HG02759 (cell line): ENCODE data around the gene TNPO2.
"Not testable (repeated sequence)": the region's sequence is repeated elsewhere in the genome, so short reads cannot be mapped to it uniquely, and the experiment has no call there.

Experiments
- ATAC-seq: cut with Tn5 transposase; IDR thresholded peaks from one replicate; pipeline ENCODE4 v1.9.1; 2021; ENCODE audit warnings: mild to moderate bottlenecking, moderate library complexity; ENCODE audit not compliant: unreplicated experiment

The TNPO2 gene

DNA sequence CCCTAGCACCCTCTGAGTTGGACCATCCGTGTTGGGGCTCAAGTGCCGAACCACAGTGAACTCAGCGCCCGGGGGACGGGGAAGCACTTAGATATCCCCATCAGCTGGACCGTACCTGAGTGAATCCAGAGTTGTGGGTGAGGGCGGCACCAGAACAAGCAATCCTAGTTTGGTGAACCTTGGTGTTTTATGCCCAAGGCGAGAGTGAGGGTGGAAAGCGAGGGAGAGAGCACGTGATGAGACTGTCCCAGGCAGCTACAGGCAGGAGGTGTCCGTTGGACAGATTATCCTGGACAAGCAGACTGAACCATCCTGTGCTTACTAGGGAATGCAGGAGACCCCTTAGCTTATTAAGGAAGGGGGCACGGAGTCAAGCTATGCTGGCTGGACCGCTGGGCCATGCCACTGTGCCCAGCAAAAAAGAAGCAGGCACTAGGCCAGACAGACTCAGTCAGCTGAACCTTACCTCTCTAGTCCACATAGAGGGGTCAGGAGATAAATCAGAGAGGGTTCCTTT is 14.2 kb upstream of the TNPO2 start:
- no peak for ATAC-seq

DNA sequence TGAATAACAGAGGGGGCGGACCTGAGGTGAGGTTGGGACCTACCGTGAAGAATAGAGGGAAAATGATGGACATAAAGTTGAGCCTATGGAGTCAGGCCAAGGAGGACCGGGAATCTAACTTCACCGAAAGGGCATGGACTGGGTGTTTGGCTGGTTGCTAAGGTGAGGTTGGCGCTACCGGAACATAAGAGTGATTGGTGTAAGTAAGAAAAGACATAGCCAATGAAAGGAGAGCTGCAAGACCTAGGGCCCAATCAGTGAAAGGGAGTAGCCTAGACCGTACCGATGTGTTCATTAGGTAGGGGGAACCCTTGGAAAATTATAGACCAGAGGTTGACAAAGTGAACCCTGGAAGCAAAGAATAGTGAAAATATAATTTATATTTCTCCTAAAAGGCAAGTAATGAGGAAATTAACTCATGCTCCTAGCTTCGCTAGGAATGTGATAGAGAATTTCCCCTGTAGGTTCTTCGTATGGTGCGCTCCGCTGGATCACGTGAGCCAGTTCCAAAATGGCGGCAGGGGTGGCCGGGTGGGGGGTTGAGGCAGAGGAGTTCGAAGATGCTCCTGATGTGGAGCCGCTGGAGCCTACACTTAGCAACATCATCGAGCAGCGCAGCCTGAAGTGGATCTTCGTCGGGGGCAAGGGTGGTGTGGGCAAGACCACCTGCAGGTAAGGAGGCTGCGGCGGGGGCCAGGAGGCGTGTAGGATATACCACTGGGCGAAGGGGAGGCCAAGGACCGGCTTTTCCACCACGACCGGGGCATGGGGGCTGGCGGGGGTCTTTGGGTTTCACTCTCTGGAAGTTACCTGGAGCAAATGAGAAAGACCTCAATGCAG is 13.5 kb upstream of the TNPO2 start, which contains the start of gene GET3:
Gene GET3, plus strand, starts transcription at position 503 of the 840 bp plus-strand sequence. Its CDS starts 9 bp downstream, at position 512.
- peak; percentile 68 for ATAC-seq

DNA sequence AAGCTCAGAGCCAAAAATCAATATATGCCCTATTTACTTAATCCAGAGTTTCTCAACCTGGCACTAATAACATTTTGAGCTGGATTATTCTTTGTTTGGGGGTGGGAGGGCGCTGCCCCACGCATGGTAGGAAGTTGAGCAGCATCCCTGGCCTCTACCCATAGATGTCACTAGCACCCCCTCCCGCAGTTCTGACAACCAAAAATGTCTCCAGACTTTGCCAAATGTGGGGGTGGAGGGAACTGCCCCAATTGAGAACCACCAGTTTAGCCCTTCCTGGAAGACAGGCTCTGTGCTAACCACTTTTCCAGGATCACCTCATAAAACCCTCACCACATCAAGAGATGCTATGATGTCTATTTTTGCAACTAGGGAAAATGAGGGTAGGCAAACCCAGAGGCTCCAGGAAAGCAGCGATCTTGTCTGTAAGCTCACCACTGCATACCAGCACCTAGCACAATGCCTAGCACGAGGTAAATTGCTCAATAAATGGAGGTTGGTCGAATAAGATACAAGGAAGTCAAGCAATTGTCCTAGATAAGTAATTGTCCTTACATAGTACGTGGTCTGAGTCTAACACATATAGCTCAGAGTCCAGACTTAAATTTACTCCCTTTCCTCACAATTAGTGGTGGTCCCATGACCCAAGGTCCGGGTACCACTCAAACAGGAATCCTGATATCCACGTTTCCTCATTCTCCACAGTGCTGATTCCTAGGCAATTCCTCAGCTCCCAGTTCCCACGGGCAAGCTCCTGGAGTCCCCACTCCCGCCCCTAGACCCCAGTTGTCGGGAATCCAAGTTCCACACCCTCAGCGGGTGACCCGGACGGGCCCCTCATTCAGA is 9.9 kb upstream of the TNPO2 start:
- ATAC-seq = no peak

DNA sequence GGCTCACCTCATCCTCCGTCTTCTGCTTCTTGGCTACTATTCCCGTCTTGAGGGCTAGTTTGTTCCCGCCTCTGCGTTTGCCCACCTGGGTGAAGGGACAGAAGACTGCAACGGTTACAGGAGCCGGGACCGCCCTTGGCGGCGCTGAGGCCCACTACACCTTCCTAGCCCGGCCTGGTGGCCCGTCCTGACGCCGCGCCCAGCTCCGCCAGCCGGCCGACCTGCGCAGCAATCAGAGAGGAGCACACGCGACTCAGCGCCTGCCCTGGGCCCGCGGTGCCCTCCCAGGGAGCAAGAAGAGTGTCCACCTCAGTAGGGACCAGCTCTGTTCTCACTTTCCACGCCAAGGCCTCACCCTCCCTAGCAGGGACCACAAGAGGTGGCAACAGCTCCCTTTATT is 7.6 kb upstream of the TNPO2 start:
- no peak for ATAC-seq

GRCh38 chr19:12730064-12730463 is 6.3 kb upstream of the TNPO2 start:
- ATAC-seq = no peak

GRCh38 chr19:12727745-12728433 is 4.2 kb upstream of the TNPO2 start:
- no peak for ATAC-seq

DNA sequence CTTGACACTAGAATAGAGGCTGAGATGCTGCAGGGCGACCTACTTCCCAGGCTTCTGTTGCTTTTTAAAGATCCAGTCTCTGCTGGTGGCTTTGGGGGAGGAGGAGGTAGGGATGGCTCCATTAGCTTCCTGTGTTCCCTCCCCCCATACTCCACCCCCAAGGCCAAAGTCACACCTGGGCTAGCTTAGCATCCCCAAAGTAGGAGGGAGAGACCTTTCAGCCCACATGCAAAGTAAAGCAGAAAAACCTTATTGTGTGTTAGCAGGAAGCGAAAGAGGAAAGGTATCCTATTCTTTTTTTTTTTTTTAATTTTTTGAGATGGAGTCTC is 3.2 kb upstream of the TNPO2 start:
- ATAC-seq = no peak

DNA sequence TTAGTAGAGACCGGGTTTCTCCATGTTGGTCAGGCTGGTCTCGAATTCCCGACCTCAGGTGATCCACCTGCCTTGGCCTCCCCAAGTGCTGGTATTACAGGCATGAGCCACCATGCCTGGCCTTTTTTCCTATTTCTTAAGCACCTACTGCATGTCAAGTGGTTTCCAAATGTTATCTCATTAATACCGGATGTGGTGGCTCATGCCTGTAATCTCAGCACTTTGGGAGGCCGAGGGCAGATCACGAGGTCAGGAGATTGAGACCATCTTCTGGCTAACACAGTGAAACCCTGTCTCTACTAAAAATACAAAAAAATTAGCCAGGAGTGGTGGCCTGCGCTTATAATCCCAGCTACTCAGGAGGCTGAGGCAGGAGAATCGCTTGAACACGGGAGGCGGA is 1.9 kb upstream of the TNPO2 start:
- ATAC-seq = not testable (repeated sequence)

DNA sequence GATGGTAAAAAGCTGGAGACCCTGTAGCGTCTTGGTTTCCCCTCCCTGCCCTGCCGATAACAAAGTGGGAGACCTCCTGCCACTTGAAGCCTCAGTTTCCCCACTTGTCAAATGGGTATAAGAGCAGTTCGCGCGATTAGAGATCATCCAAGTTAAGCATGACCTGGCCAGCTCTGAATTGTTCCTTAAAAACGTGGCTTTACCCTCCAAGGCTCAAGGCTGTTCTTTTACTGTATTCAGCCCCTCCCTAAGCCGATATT is 421 bp downstream of the TNPO2 start:
- ATAC-seq = no peak

- peak; percentile 79 for ATAC-seq
Observed at GRCh38 chr19:12722566-12723380, 959 bp downstream of the TNPO2 start.

GRCh38 chr19:12721656-12722565 is 1.8 kb downstream of the TNPO2 start:
- peak; percentile 20 for ATAC-seq

DNA sequence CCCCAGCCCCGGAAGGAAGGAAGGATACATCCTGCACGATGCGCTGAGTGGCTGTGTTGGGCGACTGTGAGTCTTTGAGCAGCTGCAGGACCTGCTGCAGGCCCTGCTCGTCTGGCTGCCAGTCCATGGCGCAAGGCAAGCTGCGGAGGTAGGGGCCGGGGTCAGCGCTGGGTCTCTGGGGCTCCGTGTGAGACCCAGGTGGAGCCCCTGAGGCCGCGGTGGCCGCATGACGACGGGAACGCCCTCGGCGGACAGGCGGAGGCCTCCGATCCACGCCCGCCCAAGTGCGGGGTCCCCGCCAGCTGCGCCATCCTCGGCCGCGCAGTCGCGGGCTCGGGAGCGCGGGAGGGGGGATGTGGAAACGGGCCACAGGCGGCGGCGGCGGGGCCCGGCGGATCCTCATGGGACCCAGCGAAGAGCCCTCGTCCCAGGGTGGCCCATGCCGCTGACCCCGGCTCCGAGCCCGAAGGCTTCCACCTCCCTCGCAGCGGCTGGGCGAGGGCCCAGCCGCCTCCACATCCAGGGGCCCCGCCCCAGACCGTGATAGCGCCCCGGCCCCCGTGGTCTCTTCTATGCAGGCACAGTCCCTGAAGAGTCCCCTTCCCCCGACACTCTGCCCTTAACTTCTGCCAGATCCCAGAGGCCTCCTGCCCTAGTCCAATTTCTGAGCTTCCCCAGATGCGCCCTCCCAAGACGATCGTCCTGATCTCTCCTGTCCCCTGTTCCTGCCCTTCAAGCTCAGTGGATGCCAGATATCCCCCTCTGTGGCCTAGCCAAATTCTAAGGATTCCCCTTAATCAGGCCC is 2.7 kb downstream of the TNPO2 start:
- no peak for ATAC-seq

DNA sequence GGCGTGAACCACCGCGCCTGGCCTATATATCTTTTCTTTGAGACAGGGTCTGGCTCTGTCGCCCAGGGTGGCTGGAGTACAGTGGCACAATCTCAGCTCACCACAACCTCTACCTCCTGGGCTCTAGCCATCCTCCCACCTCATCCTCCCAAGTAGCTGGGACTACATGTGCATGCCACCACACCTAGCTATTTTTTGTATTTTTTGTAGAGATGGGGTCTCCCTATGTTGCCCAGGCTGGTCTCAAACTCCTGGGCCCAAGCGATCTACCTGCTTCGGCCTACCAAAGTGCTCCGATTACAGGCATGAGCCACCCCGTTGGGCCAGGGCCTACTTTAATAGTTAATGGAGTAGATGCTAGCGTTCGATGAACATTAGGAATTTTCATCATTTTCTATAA is 3.4 kb downstream of the TNPO2 start:
- no peak for ATAC-seq

- no peak for ATAC-seq
Observed at GRCh38 chr19:12715929-12716328, 7.8 kb downstream of the TNPO2 start.

DNA sequence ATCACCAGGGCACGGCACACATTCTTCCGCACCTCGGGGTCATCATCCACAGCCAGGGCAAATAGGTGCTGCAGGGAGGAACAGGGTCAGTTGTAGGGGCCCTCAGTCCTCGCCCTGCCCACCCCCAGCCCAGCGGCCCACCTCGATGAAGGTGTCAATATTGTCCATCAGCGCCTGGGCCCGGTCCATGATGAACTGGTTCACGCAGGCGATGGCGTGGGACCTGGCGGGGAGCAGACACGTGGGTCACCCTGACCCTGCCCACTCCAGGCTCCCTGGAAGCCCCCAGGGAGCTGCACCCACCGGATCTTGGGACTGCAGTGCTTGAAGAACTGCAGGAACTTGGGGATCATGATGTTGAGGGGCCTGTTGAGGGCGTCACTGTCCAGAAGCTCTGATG is 8.6 kb downstream of the TNPO2 start:
- no peak for ATAC-seq

DNA sequence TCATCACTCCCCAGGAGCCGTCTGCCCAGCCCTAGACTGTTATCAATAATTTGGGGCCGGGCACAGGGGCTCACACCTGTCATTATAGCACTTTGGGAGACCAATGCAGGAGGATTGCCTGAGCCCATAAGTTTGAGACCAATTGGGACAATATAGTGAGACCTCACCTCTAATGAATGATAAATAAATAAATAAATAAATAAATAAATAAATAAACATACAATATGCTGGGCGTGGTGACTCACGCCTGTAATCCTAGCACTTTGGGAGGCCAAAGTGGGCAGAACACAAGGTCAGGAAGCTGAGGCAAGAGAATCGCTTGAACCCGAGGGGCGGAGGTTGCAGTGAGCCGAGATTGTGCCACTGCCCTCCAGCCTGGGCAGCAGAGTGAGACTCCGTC is 10.4 kb downstream of the TNPO2 start:
- not testable (repeated sequence) for ATAC-seq

- not testable (repeated sequence) for ATAC-seq
Observed at GRCh38 chr19:12712077-12712476, 11.7 kb downstream of the TNPO2 start.

DNA sequence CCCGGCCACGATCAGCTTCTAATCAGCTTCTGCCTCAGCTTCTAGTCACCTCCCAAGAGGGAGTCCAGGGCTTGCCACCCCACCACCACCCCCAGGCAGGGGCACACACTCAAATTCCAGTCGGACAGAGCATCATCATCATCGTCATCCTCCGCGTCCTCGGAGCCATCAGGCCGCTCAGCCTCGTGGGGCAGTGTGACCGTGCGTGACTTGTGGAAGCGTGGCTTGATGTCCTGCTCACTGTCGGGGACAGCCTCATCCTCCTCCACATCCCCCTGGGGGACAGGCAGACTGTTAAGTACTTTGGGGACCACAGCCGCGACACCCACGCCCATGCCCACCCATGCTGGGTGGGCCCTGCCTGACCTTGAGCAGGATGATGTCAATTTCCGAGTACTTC is 12.5 kb downstream of the TNPO2 start:
- ATAC-seq = no peak

DNA sequence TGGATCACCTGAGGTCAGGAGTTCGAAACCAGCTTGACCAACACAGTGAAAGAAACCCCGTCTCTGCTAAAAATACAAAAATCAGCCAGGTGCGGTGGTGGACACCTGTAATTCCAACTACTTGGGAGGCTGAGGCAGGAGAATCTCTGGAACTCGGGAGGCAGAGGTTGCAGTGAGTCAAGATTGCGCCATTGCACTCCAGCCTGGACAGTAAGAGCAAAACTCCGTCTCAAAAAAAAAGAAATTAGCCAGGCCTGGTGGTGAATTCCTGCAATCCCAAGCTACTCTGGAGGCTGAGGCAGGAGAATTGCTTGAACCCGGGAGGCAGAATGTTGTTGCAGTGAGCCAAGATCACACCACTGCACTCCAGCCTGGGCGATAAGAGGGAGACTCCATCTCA is 15.1 kb downstream of the TNPO2 start:
- no peak for ATAC-seq
